Measurements from ENCODE around the gene POU2F1. TPM values are rescaled to one million over a fixed set of nuclear protein-coding genes. Genes with fewer than 3 reads are reported as not detected.

Gene POU2F1
- polyA plus RNA-seq, 2 of the 4 experiments (the other 2 are of a cell fraction): 2.9 to 9.4 TPM

GRCh38 chr1:167418391-167418790 lies 197.7 kb downstream of the POU2F1 start:
- Histone ChIP-seq H3K27ac (no peak overlapping the region), H3K4me1 (peaks cover 7% of the 10 kb centered on the region; the same call in 2 of the 3 replicates), H3K4me3 (no peak overlapping the region), H3K9me3 (no peaks in the 10 kb centered on the region), H3K4me2 (no peak overlapping the region)
- ChIA-PET POLR2A (no interaction called here), CTCF (interaction anchor here (0.6 to 1.2 kb wide), 3 partner anchors 9 to 120 kb away, joined by 3 to 5 read pairs (median 3); no protein-coding TSS in a partner anchor)
- FAIRE-seq (no peak), ATAC-seq (no peak), DNase-seq (ENCODE audit: low read depth in 1 of 2, low spot score in 1 of 2) (no peak)
- TF ChIP-seq JUNB (IDR thresholded peaks at IDR 0.05): no peak
- TF ChIP-seq NPAS2 (CRISPR knock-in tag; IDR thresholded peaks at IDR 0.05; ENCODE audit: borderline replicate concordance): no peak
- no peak for TF ChIP-seq CHD2 (IDR thresholded peaks at IDR 0.05; ENCODE audit: low read length, partially characterized antibody)
- TF ChIP-seq JUN (IDR thresholded peaks at IDR 0.05): no peak
- TF ChIP-seq EP300 (IDR thresholded peaks at IDR 0.05): no peak
- no peak for TF ChIP-seq MAZ (IDR thresholded peaks at IDR 0.05; ENCODE audit: borderline replicate concordance, low read depth, low read length)
- TF ChIP-seq KDM5A (IDR thresholded peaks at IDR 0.05): no peak
- TF ChIP-seq HES2 (IDR thresholded peaks at IDR 0.05): no peak

GRCh38 chr1:167419245-167419644 lies 198.6 kb downstream of the POU2F1 start:
- CTCF ChIA-PET: no interaction called here
- no peak for TF ChIP-seq NR3C1 (IDR thresholded peaks at IDR 0.05)
- no peak for TF ChIP-seq E2F6 (IDR thresholded peaks at IDR 0.05; ENCODE audit: borderline replicate concordance, low read depth)
- no peak for TF ChIP-seq CHD4 (IDR thresholded peaks at IDR 0.05; ENCODE audit: borderline replicate concordance)
- no peak for TF ChIP-seq POLR2A (IDR thresholded peaks at IDR 0.05; ENCODE audit: low read length)
- TF ChIP-seq RCOR1 (IDR thresholded peaks at IDR 0.05; ENCODE audit: low read depth, low read length): no peak
- DNase-seq (ENCODE audit: low read depth in 1 of 2, low spot score in 1 of 2): no peak
- FAIRE-seq: no peak
- Histone ChIP-seq H3K9me3 (no peaks in the 10 kb centered on the region), H3K4me2 (no peak overlapping the region), H3K4me1 (peaks cover 7% of the 10 kb centered on the region; the same call in 2 of the 3 replicates), H3K27ac (no peak overlapping the region), H3K4me3 (no peak overlapping the region)
- no peak for ATAC-seq
- POLR2A ChIA-PET: no interaction called here

- no peak for FAIRE-seq
Observed at GRCh38 chr1:167420510-167420909, 199.8 kb downstream of the POU2F1 start.

GRCh38 chr1:167423684-167424619 lies 203.3 kb downstream of the POU2F1 start:
- Histone ChIP-seq H3K9me3 (no peaks in the 10 kb centered on the region), H3K4me1 (peaks cover 7% of the 10 kb centered on the region; the same call in 2 of the 3 replicates), H3K4me2 (no peak overlapping the region), H3K4me3 (no peak overlapping the region), H3K27ac (no peak overlapping the region)
- TF ChIP-seq POLR2AphosphoS2 (conservative IDR thresholded peaks at IDR 0.05; ENCODE audit: low read length) (no peak), HDAC2 (IDR thresholded peaks at IDR 0.05) (no peak), FOSL2 (IDR thresholded peaks at IDR 0.05) (no peak), FOSL2 (CRISPR knock-in tag; IDR thresholded peaks at IDR 0.05) (no peak), CEBPB (IDR thresholded peaks at IDR 0.05) (no peak), CBX8 (IDR thresholded peaks at IDR 0.05) (no peak), TFCP2L1 (CRISPR knock-in tag; IDR thresholded peaks at IDR 0.05) (no peak), ESRRA (IDR thresholded peaks at IDR 0.05; ENCODE audit: borderline replicate concordance, low read length) (no peak), EHMT2 (IDR thresholded peaks at IDR 0.05; ENCODE audit: low read depth) (no peak), MAFK (IDR thresholded peaks at IDR 0.05; ENCODE audit: partially characterized antibody) (no peak), TP53 (CRISPR knock-in tag; IDR thresholded peaks at IDR 0.05) (no peak), CHD4 (IDR thresholded peaks at IDR 0.05; ENCODE audit: borderline replicate concordance) (no peak), RCOR1 (IDR thresholded peaks at IDR 0.05; ENCODE audit: low read depth, low read length) (no peak), SREBF2 (IDR thresholded peaks at IDR 0.05) (no peak), ELK1 (IDR thresholded peaks at IDR 0.05; ENCODE audit: low read depth, low read length) (no peak), CBX2 (IDR thresholded peaks at IDR 0.05; ENCODE audit: borderline replicate concordance, low read depth) (no peak), EHF (CRISPR knock-in tag; IDR thresholded peaks at IDR 0.05) (no peak)
- POLR2A ChIA-PET: no interaction called here
- ATAC-seq (no peak), FAIRE-seq (no peak), DNase-seq (ENCODE audit: low read depth in 1 of 2, low spot score in 1 of 2) (no peak)
- CTCF ChIA-PET: interaction anchor here (0.5 to 5.4 kb wide), 10 partner anchors 10 to 753 kb away, joined by 3 to 29 read pairs (median 3); no protein-coding TSS in a partner anchor
- WGBS (ENCODE audit: missing lambda C conversion rate): 88% methylated on average over 15 of the region's 15 CpGs

More at GRCh38 chr1:167420510-167420909, 199.8 kb downstream of the POU2F1 start:
- Histone ChIP-seq H3K4me3 (no peak overlapping the region), H3K4me2 (peak overlapping the region; percentile 22; the same call in 2 of the 3 replicates), H3K4me1 (peaks cover 7% of the 10 kb centered on the region; the same call in 2 of the 3 replicates), H3K27ac (peak overlapping the region in 1 of 2 experiments; percentile 69; a peak in 3 of 6 replicates), H3K9me3 (no peaks in the 10 kb centered on the region)
- POLR2A ChIA-PET: no interaction called here
- DNase-seq (ENCODE audit: low read depth in 1 of 2, low spot score in 1 of 2) (peak in 1 of 2 experiments; percentile 43), ATAC-seq (peak; percentile 54 to 60; a peak in 4 of 6 replicates)
- WGBS (ENCODE audit: missing lambda C conversion rate): 44% methylated on average over 3 of the region's 3 CpGs
- TF ChIP-seq MAFK (IDR thresholded peaks at IDR 0.05; ENCODE audit: partially characterized antibody) (peak; percentile 75), EP300 (IDR thresholded peaks at IDR 0.05) (no peak), BHLHE40 (IDR thresholded peaks at IDR 0.05; ENCODE audit: low read depth, low read length) (no peak), HDAC2 (IDR thresholded peaks at IDR 0.05) (no peak), RARB (CRISPR knock-in tag; IDR thresholded peaks at IDR 0.05) (no peak)
- CTCF ChIA-PET: interaction anchor here (1.6 to 3.5 kb wide), 2 partner anchors 19 to 21 kb away, joined by 3 to 13 read pairs; no protein-coding TSS in a partner anchor

Measured in A549 (cell line).